ENCODE measurements around the gene TOGARAM2.

DNA sequence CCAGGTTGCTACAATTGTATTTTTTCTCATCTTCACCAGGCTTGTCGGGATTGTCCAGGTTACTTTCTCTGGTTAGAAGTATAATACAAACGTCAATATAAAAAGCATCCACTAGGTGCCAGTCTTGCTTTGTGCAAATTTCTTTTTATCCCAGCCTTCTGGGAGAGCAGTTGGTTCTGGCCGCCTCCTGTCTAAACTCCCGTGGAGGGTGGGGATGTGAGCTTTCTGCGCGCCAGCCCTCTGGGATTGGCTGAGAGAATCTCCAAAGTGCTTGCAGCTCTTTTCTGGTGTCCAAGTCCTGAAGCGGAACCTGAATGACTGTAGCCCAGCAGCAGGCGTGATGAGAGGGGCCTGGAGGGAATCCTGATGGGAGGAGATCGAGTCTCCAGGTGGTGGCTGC is 22.4 kb upstream of the TOGARAM2 start:
- TF ChIP-seq, protein P1, sequence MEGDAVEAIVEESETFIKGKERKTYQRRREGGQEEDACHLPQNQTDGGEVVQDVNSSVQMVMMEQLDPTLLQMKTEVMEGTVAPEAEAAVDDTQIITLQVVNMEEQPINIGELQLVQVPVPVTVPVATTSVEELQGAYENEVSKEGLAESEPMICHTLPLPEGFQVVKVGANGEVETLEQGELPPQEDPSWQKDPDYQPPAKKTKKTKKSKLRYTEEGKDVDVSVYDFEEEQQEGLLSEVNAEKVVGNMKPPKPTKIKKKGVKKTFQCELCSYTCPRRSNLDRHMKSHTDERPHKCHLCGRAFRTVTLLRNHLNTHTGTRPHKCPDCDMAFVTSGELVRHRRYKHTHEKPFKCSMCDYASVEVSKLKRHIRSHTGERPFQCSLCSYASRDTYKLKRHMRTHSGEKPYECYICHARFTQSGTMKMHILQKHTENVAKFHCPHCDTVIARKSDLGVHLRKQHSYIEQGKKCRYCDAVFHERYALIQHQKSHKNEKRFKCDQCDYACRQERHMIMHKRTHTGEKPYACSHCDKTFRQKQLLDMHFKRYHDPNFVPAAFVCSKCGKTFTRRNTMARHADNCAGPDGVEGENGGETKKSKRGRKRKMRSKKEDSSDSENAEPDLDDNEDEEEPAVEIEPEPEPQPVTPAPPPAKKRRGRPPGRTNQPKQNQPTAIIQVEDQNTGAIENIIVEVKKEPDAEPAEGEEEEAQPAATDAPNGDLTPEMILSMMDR (optimal IDR thresholded peaks at IDR 0.05 in 1 of 3, IDR thresholded peaks at IDR 0.05 in 1 of 3, conservative IDR thresholded peaks at IDR 0.05 in 1 of 3; ENCODE audit: extremely low read depth in 1 of 3, insufficient read depth in 2 of 3, low read length in 3 of 3), result peak; percentile 51 to 63 (median 54)
- no peak for TF ChIP-seq EZH2 (IDR thresholded peaks at IDR 0.05; ENCODE audit: low read length)

Measured in keratinocyte (primary cell).